Left lung (tissue), 10 donors: ENCODE results near the gene CHRNB2. TPM values are rescaled to one million over a fixed set of nuclear protein-coding genes. Genes with fewer than 3 reads are reported as not detected.

Source experiments
- ATAC-seq: fragments of 200-7000 bp; cut with Tn5 transposase; one replicate; pipeline ENCODE4 v1.9.1; 2020; ENCODE audit warnings: moderate library complexity
- DNase-seq, 4 donors: peaks; one replicate each; pipeline ENCODE4 v3.0.0-alpha.2; 2013 to 2020
- H3K27ac ChIP-seq, 2 donors: fragments of 200-600 bp; sonication (generic) in 1 of 2; one replicate each; pipeline versions ENCODE4 v1.5.0 to v1.8.0; 2020 to 2021
- H3K27me3 ChIP-seq, 2 donors: fragments of 200-600 bp; sonication (generic) in 1 of 2; one replicate each; pipeline versions ENCODE4 v1.5.0 to v1.8.0; 2020 to 2021
- H3K36me3 ChIP-seq, 2 donors: fragments of 200-600 bp; sonication (generic) in 1 of 2; one replicate each; pipeline versions ENCODE4 v1.5.0 to v1.8.0; 2020 to 2021
- H3K4me1 ChIP-seq, 2 donors: fragments of 200-600 bp; one replicate each; pipeline ENCODE4 v1.8.0; 2021
- H3K4me3 ChIP-seq, 2 donors: fragments of 200-600 bp; sonication (generic) in 1 of 2; one replicate each; pipeline versions ENCODE4 v1.5.0 to v1.8.0; 2020 to 2021; ENCODE audit warnings: mild to moderate bottlenecking in 1 of 2
- H3K9me3 ChIP-seq, 2 donors: fragments of 200-600 bp; sonication (generic) in 1 of 2; one replicate each; pipeline versions ENCODE4 v1.5.0 to v1.8.0; 2020 to 2021
- intact Hi-C, 2 donors: fragments of 100-400 bp; cut with DNase I; formaldehyde crosslinking; loops; one replicate each; pipeline versions ENCODE4 v1.11.2 to v1.14.2; 2022
- polyA plus RNA-seq, 6 donors: library from polyadenylated mRNA; unstranded; fragments of 120-200 nt; gene quantifications; one replicate each; pipeline ENCODE4 v1.2.1, GENCODE V29; 2013; ENCODE audit not compliant: insufficient read length in 6 of 6
- total RNA-seq, 2 donors: library from RNA; stranded (reverse); fragmentation: NEBNext Ultra II Directional; extraction: Animal tissue kit (Norgen Biotek cat#: 25700); gene quantifications; one replicate each; pipeline ENCODE4 v1.2.1, GENCODE V29; 2021
- TF ChIP-seq, protein P1 (sequence below), 2 donors: fragments of 200-600 bp; sonication (generic) in 1 of 2; IDR thresholded peaks; one replicate each; pipeline versions ENCODE4 v1.5.0 to v1.8.0; 2021; ENCODE audit warnings: antibody characterized with exemption in 2 of 2
- donor health status: DM: no; HTN: yes; CAD: no.
- donor health status: DM: no; HTN: no; CAD: no.

The CHRNB2 gene
- total and polyA plus RNA-seq, 8 donors = 0.09 to 1.8 (median 0.57) TPM; not detected in 1

DNA sequence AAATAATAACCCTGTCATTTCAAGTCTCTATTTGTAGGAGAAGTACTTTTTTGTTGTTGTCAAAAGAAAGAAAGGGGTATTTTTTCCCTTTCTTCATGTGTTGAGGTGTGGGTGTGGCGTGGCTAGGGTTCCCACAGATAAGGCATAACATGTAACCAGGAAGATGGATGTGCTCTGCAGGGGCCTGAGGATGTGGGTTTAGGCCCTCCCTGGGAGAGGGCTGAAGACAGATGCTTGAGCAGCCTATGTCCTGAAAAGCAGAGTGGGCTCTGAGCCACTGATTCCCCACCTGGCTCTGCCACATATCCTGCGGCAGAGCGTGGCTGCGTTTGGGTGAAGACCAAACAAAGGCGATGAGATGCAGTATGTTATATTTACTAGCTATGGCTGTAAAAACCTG, 54.3 kb downstream of the CHRNB2 start:
- Histone ChIP-seq H3K27me3 (no peaks in the 10 kb centered on the region), H3K36me3 (peaks cover 0 to 3% of the 10 kb centered on the region in 2 donors), H3K27ac (no peak overlapping the region), H3K4me1 (peaks cover 5 to 36% of the 10 kb centered on the region in 2 donors), H3K9me3 (no peaks in the 10 kb centered on the region), H3K4me3 (no peak overlapping the region)
- TF ChIP-seq, protein P1, sequence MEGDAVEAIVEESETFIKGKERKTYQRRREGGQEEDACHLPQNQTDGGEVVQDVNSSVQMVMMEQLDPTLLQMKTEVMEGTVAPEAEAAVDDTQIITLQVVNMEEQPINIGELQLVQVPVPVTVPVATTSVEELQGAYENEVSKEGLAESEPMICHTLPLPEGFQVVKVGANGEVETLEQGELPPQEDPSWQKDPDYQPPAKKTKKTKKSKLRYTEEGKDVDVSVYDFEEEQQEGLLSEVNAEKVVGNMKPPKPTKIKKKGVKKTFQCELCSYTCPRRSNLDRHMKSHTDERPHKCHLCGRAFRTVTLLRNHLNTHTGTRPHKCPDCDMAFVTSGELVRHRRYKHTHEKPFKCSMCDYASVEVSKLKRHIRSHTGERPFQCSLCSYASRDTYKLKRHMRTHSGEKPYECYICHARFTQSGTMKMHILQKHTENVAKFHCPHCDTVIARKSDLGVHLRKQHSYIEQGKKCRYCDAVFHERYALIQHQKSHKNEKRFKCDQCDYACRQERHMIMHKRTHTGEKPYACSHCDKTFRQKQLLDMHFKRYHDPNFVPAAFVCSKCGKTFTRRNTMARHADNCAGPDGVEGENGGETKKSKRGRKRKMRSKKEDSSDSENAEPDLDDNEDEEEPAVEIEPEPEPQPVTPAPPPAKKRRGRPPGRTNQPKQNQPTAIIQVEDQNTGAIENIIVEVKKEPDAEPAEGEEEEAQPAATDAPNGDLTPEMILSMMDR (IDR thresholded peaks at IDR 0.05) = no peak
- ATAC-seq = no peak
- intact Hi-C loops = no loop called here
- no peak for DNase-seq

DNA sequence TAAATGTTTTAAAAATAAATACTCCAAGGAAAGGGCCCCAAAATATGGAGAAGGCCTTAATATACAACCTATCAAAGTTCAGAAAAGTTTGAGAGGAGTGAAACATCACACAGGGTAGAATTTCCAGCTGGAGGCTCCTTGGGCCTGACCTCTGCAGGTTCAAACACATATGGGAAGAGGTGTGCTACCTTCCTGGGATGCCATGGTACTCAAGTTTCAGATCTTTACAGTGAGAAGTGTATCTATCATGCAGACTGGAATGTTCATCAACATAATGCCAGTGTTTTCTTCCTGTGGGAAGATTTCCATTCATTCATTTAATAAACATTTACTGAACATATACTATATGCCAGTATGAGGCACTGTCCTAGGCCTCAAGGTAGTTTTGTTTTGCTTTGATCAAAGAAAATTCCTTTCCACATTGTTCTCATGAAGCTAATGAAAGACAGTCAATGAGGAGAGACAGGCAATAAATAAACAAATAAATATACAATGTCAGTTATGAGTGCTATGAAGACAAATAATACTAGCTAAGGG, 55.0 kb downstream of the CHRNB2 start:
- H3K9me3 ChIP-seq = no peaks in the 10 kb centered on the region

DNA sequence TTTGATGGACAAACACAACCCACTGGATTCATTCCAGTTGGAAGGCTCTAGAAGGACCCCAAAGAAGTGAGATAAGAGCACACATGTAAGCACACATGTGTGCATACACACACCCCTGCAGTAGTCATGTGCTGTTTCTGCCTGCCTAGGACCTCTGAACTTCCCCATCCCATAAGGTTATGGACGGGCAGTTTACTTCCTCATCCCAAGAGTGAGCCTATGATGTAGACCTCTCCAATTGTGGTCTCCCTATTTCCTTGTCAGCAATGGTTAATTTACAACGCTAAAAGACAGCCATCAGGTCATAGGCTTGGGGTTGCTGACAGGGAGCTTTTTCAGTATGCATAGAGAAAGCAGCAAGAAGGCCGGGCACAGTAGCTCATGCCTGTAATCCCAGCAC, 55.8 kb downstream of the CHRNB2 start:
- peak in 1 of 4 donors; percentile 50 for DNase-seq
- peak; percentile 41 for ATAC-seq
- H3K4me1 ChIP-seq = peaks cover 5 to 46% of the 10 kb centered on the region in 2 donors
- no peaks in the 10 kb centered on the region for H3K9me3 ChIP-seq
- H3K27me3 ChIP-seq = no peaks in the 10 kb centered on the region
- H3K36me3 ChIP-seq = peaks cover 0 to 3% of the 10 kb centered on the region in 2 donors
- peak overlapping the region in 1 of 2 donors; percentile 7 for H3K27ac ChIP-seq
- intact Hi-C loops = no loop called here
- H3K4me3 ChIP-seq = no peak overlapping the region
- TF ChIP-seq, protein P1 (IDR thresholded peaks at IDR 0.05) = no peak

More for the DNA sequence above, 55.0 kb downstream of the CHRNB2 start:
- intact Hi-C loops = no loop called here
- Histone ChIP-seq H3K4me3 (no peak overlapping the region), H3K27me3 (no peaks in the 10 kb centered on the region), H3K4me1 (peaks cover 5 to 41% of the 10 kb centered on the region in 2 donors), H3K36me3 (peaks cover 0 to 3% of the 10 kb centered on the region in 2 donors), H3K27ac (peak overlapping the region in 1 of 2 donors; percentile 7)
- TF ChIP-seq, protein P1 (IDR thresholded peaks at IDR 0.05) = no peak
- DNase-seq (no peak), ATAC-seq (no peak)

DNA sequence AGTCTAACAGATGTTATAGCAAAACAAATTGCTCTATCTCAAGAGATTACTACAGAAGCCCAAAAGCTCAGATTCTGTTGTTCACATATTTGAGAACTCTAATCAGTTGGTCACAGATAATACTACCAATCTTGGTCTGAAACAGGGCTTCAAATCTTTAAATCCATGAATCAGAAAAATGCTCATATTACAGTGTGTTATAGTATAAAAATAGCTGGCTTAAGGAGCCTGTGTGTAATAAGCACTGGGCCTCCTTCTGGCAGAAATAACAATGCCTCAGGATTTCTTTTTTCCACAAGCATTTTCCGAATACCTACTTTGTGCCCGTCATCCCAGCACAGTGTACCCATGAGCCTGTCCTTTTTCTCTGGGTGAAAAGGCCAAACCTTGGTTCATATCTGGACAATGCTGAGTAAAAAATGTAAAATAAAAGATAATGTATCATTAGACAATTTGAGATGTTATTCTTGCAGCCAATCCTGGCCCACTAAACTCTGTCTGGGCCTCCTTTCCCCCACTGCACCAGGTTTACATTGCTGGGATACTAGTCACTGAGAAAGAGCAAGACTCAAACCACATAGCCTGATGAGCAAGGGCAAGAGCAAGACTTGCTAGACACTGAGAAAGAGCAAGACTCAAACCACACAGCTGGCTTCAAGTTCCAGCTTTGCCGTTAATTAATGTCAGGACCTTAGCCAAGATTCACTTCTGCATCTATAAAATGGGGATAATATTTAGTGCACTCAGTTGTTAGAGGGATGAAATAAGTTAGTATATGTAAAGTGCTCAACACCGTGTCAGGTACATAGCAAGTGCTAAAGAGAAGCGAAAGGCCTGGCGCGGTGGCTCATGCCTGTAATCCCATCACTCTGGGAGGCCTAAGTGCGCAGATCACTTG, 57.4 kb downstream of the CHRNB2 start:
- DNase-seq (no peak), ATAC-seq (no peak)
- H3K9me3 ChIP-seq = no peaks in the 10 kb centered on the region
- intact Hi-C loops = no loop called here
- no peaks in the 10 kb centered on the region for H3K27me3 ChIP-seq
- TF ChIP-seq, protein P1 (IDR thresholded peaks at IDR 0.05) = no peak
- H3K4me3 ChIP-seq = no peak overlapping the region
- no peak overlapping the region for H3K27ac ChIP-seq
- peaks cover 0 to 3% of the 10 kb centered on the region in 2 donors for H3K36me3 ChIP-seq
- peaks cover 5 to 46% of the 10 kb centered on the region in 2 donors for H3K4me1 ChIP-seq
